Keratinocyte (primary cell): Measurements from ENCODE around the gene GPC1. TPM values are rescaled to one million over a fixed set of nuclear protein-coding genes. Genes with fewer than 3 reads are reported as not detected.
"Not testable (repeated sequence)": the region's sequence is repeated elsewhere in the genome, so short reads cannot be mapped to it uniquely, and the experiment has no call there.

Source experiments
- DNase-seq: peaks from one replicate; pipeline ENCODE4 v3.0.0-alpha.2; 2011; ENCODE audit warnings: low read depth, missing footprints, low spot score
- FAIRE-seq: peaks from 2 replicates; lab custom pipeline; 2011; peaks lifted over from hg19 to GRCh38; lab: Jason Lieb, UNC
- H2AFZ ChIP-seq: 2 replicates; pipeline ENCODE4 v1.6.0; 2012; ENCODE audit warnings: low read length, control low read depth, inconsistent platforms; ENCODE audit not compliant: control insufficient read depth
- H3K27ac ChIP-seq: 2 replicates; pipeline ENCODE4 v1.5.1; 2011; ENCODE audit warnings: low read length; ENCODE audit not compliant: control insufficient read depth, insufficient read depth
- H3K27me3 ChIP-seq: 3 replicates; pipeline ENCODE4 v1.6.0; 2011; ENCODE audit warnings: low read length; ENCODE audit not compliant: control insufficient read depth, insufficient read depth; ENCODE audit errors: extremely low read depth
- H3K36me3 ChIP-seq, 2 experiments: 2 replicates in 1 of 2; 3 replicates in 1 of 2; pipeline ENCODE4 v1.5.1; 2011; ENCODE audit warnings: low read length in 2 of 2, mild to moderate bottlenecking in 1 of 2; ENCODE audit not compliant: control insufficient read depth in 2 of 2, insufficient read depth in 2 of 2; ENCODE audit errors: extremely low read depth in 1 of 2
- H3K4me1 ChIP-seq: 3 replicates; pipeline ENCODE4 v1.5.1; 2011; ENCODE audit warnings: low read length; ENCODE audit not compliant: control insufficient read depth, insufficient read depth; ENCODE audit errors: extremely low read depth
- H3K4me2 ChIP-seq: 3 replicates; pipeline ENCODE4 v1.6.0; 2011; ENCODE audit warnings: low read depth, low read length; ENCODE audit not compliant: control insufficient read depth, insufficient read depth; ENCODE audit errors: extremely low read depth
- H3K4me3 ChIP-seq, 3 experiments: fragments of 200-600 bp in 1 of 3; sonication (generic) in 1 of 3; 2 replicates in 2 of 3; 3 replicates in 1 of 3; pipeline ENCODE4 v1.5.1; 2011 to 2016; ENCODE audit warnings: low read length in 3 of 3, mild to moderate bottlenecking in 3 of 3, control low read depth in 2 of 3, inconsistent platforms in 1 of 3, low read depth in 1 of 3, mixed read lengths in 1 of 3, mixed run types in 1 of 3, moderate library complexity in 1 of 3; ENCODE audit not compliant: control insufficient read depth in 2 of 3, insufficient read depth in 2 of 3; ENCODE audit errors: extremely low read depth in 1 of 3
- H3K79me2 ChIP-seq: 2 replicates; pipeline ENCODE4 v1.6.0; 2012; ENCODE audit warnings: low read length; ENCODE audit not compliant: control insufficient read depth, insufficient read depth
- H3K9ac ChIP-seq: 3 replicates; pipeline ENCODE4 v1.6.0; 2011; ENCODE audit warnings: low read length; ENCODE audit not compliant: control insufficient read depth, insufficient read depth; ENCODE audit errors: extremely low read depth
- H3K9me1 ChIP-seq: 3 replicates; pipeline ENCODE4 v1.6.0; 2011; ENCODE audit warnings: low read length; ENCODE audit not compliant: control insufficient read depth, insufficient read depth; ENCODE audit errors: extremely low read depth
- H3K9me3 ChIP-seq: 2 replicates; pipeline ENCODE4 v1.5.1; 2012; ENCODE audit warnings: low read depth, low read length; ENCODE audit not compliant: control insufficient read depth
- H4K20me1 ChIP-seq: 3 replicates; pipeline ENCODE4 v1.6.0; 2011; ENCODE audit warnings: low read length; ENCODE audit not compliant: control insufficient read depth, insufficient read depth; ENCODE audit errors: extremely low read depth
- CTCF ChIP-seq, 3 experiments: IDR thresholded peaks in 1 of 3; conservative IDR thresholded peaks in 1 of 3; optimal IDR thresholded peaks in 1 of 3; 2 replicates in 2 of 3; 3 replicates in 1 of 3; pipeline versions ENCODE3 to v1.5.1; 2011; ENCODE audit warnings: low read length in 3 of 3, mild to moderate bottlenecking in 3 of 3, moderate library complexity in 2 of 3, control low read depth in 1 of 3, inconsistent platforms in 1 of 3; ENCODE audit not compliant: insufficient read depth in 2 of 3; ENCODE audit errors: extremely low read depth in 1 of 3
- EZH2 ChIP-seq: IDR thresholded peaks from one replicate; pipeline ENCODE4 v1.6.1; 2012; ENCODE audit warnings: inconsistent platforms, mild to moderate bottlenecking, low read length, moderate library complexity
- dilution Hi-C: fragments of 300-500 bp; cut with MboI; formaldehyde crosslinking; loops from one replicate; pipeline ENCODE4 v1.7.0; 2020; ENCODE audit warnings: low sequenced_read_pairs; ENCODE audit not compliant: extremely low pct_ligation_motif_present
- polyA plus RNA-seq, 5 experiments: library from polyadenylated mRNA; depleted of rRNA in 3 of 5; stranded (reverse) in 3 of 5; stranded (forward) in 1 of 5; unstranded in 1 of 5; fragments of >200 nt; gene quantifications; 1 replicate in 1 of 5; 2 replicates in 3 of 5; 3 replicates in 1 of 5; pipeline versions ENCODE4 v1.2.1 to v1.2.3, GENCODE V29; 2011 to 2012; ENCODE audit warnings: missing spikeins in 2 of 5, low read depth in 1 of 5, low replicate concordance in 1 of 5

Gene GPC1
- polyA plus RNA-seq, 1 donor (not counting 4 experiments of a cell fraction or from before 2014, with no cell fraction given) = 46.6 TPM

GRCh38 chr2:240494194-240494793, 58.8 kb downstream of the GPC1 start:
- Histone ChIP-seq H3K9me3 (no peaks in the 10 kb centered on the region), H2AFZ (no peak overlapping the region), H3K79me2 (no peaks in the 10 kb centered on the region), H3K36me3 (no peaks in the 10 kb centered on the region), H3K4me3 (no peak overlapping the region), H3K27me3 (peaks cover 6% of the 10 kb centered on the region), H3K4me2 (no peak overlapping the region), H3K4me1 (no peaks in the 10 kb centered on the region), H4K20me1 (no peaks in the 10 kb centered on the region), H3K27ac (no peak overlapping the region), H3K9me1 (no peaks in the 10 kb centered on the region), H3K9ac (no peak overlapping the region)
- FAIRE-seq (no peak), DNase-seq (no peak)
- no peak for TF ChIP-seq CTCF (optimal IDR thresholded peaks at IDR 0.05 in 1 of 3, IDR thresholded peaks at IDR 0.05 in 1 of 3, conservative IDR thresholded peaks at IDR 0.05 in 1 of 3; ENCODE audit: extremely low read depth in 1 of 3, insufficient read depth in 2 of 3, low read length in 3 of 3)
- no peak for TF ChIP-seq EZH2
- dilution Hi-C loops = no loop called here

DNA sequence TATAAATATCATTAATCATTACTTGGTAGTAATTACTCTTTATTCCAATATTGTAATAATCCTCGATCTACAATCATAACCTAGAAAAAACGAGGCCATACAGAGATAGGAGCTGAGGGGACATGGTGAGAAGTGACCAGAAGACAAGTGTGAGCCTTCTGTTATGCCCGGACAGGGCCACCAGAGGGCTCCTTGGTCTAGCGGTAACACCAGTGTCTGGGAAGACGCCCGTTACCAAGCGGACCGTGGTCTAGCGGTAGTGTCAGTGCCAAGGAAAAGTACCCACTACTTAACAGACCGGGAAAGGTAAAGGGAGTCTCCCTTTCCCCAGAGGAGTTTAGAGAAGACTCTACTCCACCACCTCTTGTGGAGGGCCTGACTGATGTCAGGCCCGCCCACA, 59.5 kb downstream of the GPC1 start:
- TF ChIP-seq CTCF (optimal IDR thresholded peaks at IDR 0.05 in 1 of 3, IDR thresholded peaks at IDR 0.05 in 1 of 3, conservative IDR thresholded peaks at IDR 0.05 in 1 of 3; ENCODE audit: extremely low read depth in 1 of 3, insufficient read depth in 2 of 3, low read length in 3 of 3) = peak in 1 of 3 experiments; percentile 33
- H3K4me1 ChIP-seq, H3K79me2 ChIP-seq, H3K4me2 ChIP-seq, H3K36me3 ChIP-seq, H3K27me3 ChIP-seq, H3K9me1 ChIP-seq, dilution Hi-C loops, H3K4me3 ChIP-seq, FAIRE-seq, H3K9me3 ChIP-seq, H2AFZ ChIP-seq, DNase-seq, H3K9ac ChIP-seq, H3K27ac ChIP-seq, H4K20me1 ChIP-seq: not testable (repeated sequence)
